ENCODE results near the gene DGKZ. TPM values are rescaled to one million over a fixed set of nuclear protein-coding genes. Genes with fewer than 3 reads are reported as not detected.
"Not testable (repeated sequence)": the region's sequence is repeated elsewhere in the genome, so short reads cannot be mapped to it uniquely, and the experiment has no call there.

The DGKZ gene
- polyA plus RNA-seq, 3 donors, result 30.4 to 217 (median 33.4) TPM

GRCh38 chr11:46378296-46378695, 31.0 kb downstream of the DGKZ start:
- peaks cover 0 to 15% (median 0%) of the 10 kb centered on the region in 7 donors for H3K9me3 Mint-ChIP-seq
- no peak overlapping the region for H3K4me3 ChIP-seq (replicated peaks in 1 of 3; ENCODE audit: low read depth in 2 of 3, low read length in 3 of 3)
- 91% methylated on average over 9 of the region's 10 CpGs for WGBS (ENCODE audit: insufficient coverage)
- peaks cover 53 to 55% of the 10 kb centered on the region in 2 donors for H3K36me3 ChIP-seq (replicated peaks in 1 of 2; ENCODE audit: control insufficient read depth in 1 of 2, insufficient read depth in 2 of 2, low read length in 2 of 2)
- no peak overlapping the region for H3K4me3 Mint-ChIP-seq
- peaks cover 7% of the 10 kb centered on the region for H3K79me2 ChIP-seq (ENCODE audit: insufficient read depth, low read length)
- H3K27ac Mint-ChIP-seq, result peak overlapping the region in 5 of 7 donors; percentile 9 to 75 (median 42)
- intact Hi-C loops (cut with micrococcal nuclease), result no loop called here
- no peak overlapping the region for H3K4me2 ChIP-seq (replicated peaks; ENCODE audit: extremely low read depth, low read length, poor library complexity, severe bottlenecking)
- H2AFZ ChIP-seq (ENCODE audit: insufficient read depth, low read depth, low read length, poor library complexity, severe bottlenecking), result no peak overlapping the region
- H3K27me3 ChIP-seq (ENCODE audit: control insufficient read depth in 2 of 2, insufficient read depth in 2 of 2, low read length in 2 of 2), result peaks cover 15 to 22% of the 10 kb centered on the region in 2 donors
- peaks cover 0 to 6% of the 10 kb centered on the region in 2 donors for H3K9me3 ChIP-seq (replicated peaks in 1 of 2; ENCODE audit: control insufficient read depth in 1 of 2, insufficient read depth in 1 of 2, low read length in 2 of 2)
- peaks cover 13 to 37% (median 27%) of the 10 kb centered on the region in 3 donors for H3K27me3 Mint-ChIP-seq (ENCODE audit: low read depth in 3 of 3)
- H3K4me1 Mint-ChIP-seq, result peaks cover 35% of the 10 kb centered on the region
- peak overlapping the region; percentile 30 to 70 for H3K27ac ChIP-seq (ENCODE audit: low read depth in 1 of 2, low read length in 2 of 2)
- H3K4me1 ChIP-seq (ENCODE audit: control insufficient read depth in 1 of 2, insufficient read depth in 2 of 2, low read length in 2 of 2), result peaks cover 34 to 55% of the 10 kb centered on the region in 2 donors
- H4K20me1 ChIP-seq (ENCODE audit: insufficient read depth, low read length), result peaks cover 94% of the 10 kb centered on the region
- H3K36me3 Mint-ChIP-seq, result peaks cover 44 to 51% of the 10 kb centered on the region in 2 donors
- peak overlapping the region; percentile 0 for H3K9ac ChIP-seq (ENCODE audit: insufficient read depth, low read length, poor library complexity, severe bottlenecking)
- no peak for TF ChIP-seq CTCF (IDR thresholded peaks at IDR 0.05)
- no peak for DNase-seq

- no peak for TF ChIP-seq CTCF (IDR thresholded peaks at IDR 0.05)
- Histone ChIP-seq H4K20me1 (ENCODE audit: insufficient read depth, low read length) (peaks cover 87% of the 10 kb centered on the region), H3K79me2 (ENCODE audit: insufficient read depth, low read length) (peaks cover 3% of the 10 kb centered on the region), H3K4me1 (ENCODE audit: control insufficient read depth in 1 of 2, insufficient read depth in 2 of 2, low read length in 2 of 2) (peaks cover 34 to 55% of the 10 kb centered on the region in 2 donors), H3K9ac (ENCODE audit: insufficient read depth, low read length, poor library complexity, severe bottlenecking) (no peak overlapping the region), H2AFZ (ENCODE audit: insufficient read depth, low read depth, low read length, poor library complexity, severe bottlenecking) (no peak overlapping the region), H3K27me3 (ENCODE audit: control insufficient read depth in 2 of 2, insufficient read depth in 2 of 2, low read length in 2 of 2) (peaks cover 15 to 23% of the 10 kb centered on the region in 2 donors), H3K9me3 (replicated peaks in 1 of 2; ENCODE audit: control insufficient read depth in 1 of 2, insufficient read depth in 1 of 2, low read length in 2 of 2) (peaks cover 0 to 6% of the 10 kb centered on the region in 2 donors), H3K27ac (ENCODE audit: low read depth in 1 of 2, low read length in 2 of 2) (peak overlapping the region; percentile 30 to 70), H3K4me2 (replicated peaks; ENCODE audit: extremely low read depth, low read length, poor library complexity, severe bottlenecking) (no peak overlapping the region), H3K4me3 (replicated peaks in 1 of 3; ENCODE audit: low read depth in 2 of 3, low read length in 3 of 3) (no peak overlapping the region), H3K36me3 (replicated peaks in 1 of 2; ENCODE audit: control insufficient read depth in 1 of 2, insufficient read depth in 2 of 2, low read length in 2 of 2) (peaks cover 47 to 48% of the 10 kb centered on the region in 2 donors)
- peak; percentile 41 to 77 (median 54) for DNase-seq
- Mint-ChIP-seq H3K27ac (peak overlapping the region; percentile 69 to 90 (median 81)), H3K27me3 (ENCODE audit: low read depth in 3 of 3) (peaks cover 14 to 43% (median 30%) of the 10 kb centered on the region in 3 donors), H3K9me3 (peaks cover 0 to 15% (median 0%) of the 10 kb centered on the region in 7 donors), H3K4me1 (peaks cover 35% of the 10 kb centered on the region), H3K36me3 (peaks cover 41 to 45% of the 10 kb centered on the region in 2 donors), H3K4me3 (peak overlapping the region; percentile 12 to 13)
- intact Hi-C loops (cut with micrococcal nuclease), result no loop called here
- 86% methylated on average over 14 of the region's 20 CpGs for WGBS (ENCODE audit: insufficient coverage)
Measured at GRCh38 chr11:46378811-46379481, 31.7 kb downstream of the DGKZ start.

GRCh38 chr11:46379482-46380293, 32.4 kb downstream of the DGKZ start:
- intact Hi-C loops (cut with micrococcal nuclease), result loop anchor here (10.0 kb wide), 2 partner anchors 155 to 235 kb away; partner anchors contain the start of genes ATG13 (in 1 of the 2) and HARBI1 (in 1 of the 2)

More at GRCh38 chr11:46379482-46380293, 32.4 kb downstream of the DGKZ start:
- H3K9ac ChIP-seq (ENCODE audit: insufficient read depth, low read length, poor library complexity, severe bottlenecking); H2AFZ ChIP-seq (ENCODE audit: insufficient read depth, low read depth, low read length, poor library complexity, severe bottlenecking); H3K79me2 ChIP-seq (ENCODE audit: insufficient read depth, low read length); DNase-seq; H3K9me3 ChIP-seq (replicated peaks in 1 of 2; ENCODE audit: control insufficient read depth in 1 of 2, insufficient read depth in 1 of 2, low read length in 2 of 2): not testable (repeated sequence)
- peaks cover 80% of the 10 kb centered on the region for H4K20me1 ChIP-seq (ENCODE audit: insufficient read depth, low read length)
- Mint-ChIP-seq H3K36me3 (peaks cover 34 to 37% of the 10 kb centered on the region in 2 donors), H3K27ac (peak overlapping the region; percentile 69 to 90 (median 81)), H3K27me3 (ENCODE audit: low read depth in 3 of 3) (peaks cover 19 to 49% (median 31%) of the 10 kb centered on the region in 3 donors), H3K4me3 (peak overlapping the region; percentile 13 to 41), H3K9me3 (peaks cover 0 to 15% (median 0%) of the 10 kb centered on the region in 7 donors), H3K4me1 (peaks cover 35% of the 10 kb centered on the region)
- WGBS (ENCODE audit: insufficient coverage), result 70% methylated on average over 24 of the region's 36 CpGs
- peak overlapping the region in 2 of 3 experiments; percentile 83 to 89 for H3K4me3 ChIP-seq (replicated peaks in 1 of 3; ENCODE audit: low read depth in 2 of 3, low read length in 3 of 3)
- peaks cover 40 to 41% of the 10 kb centered on the region in 2 donors for H3K36me3 ChIP-seq (replicated peaks in 1 of 2; ENCODE audit: control insufficient read depth in 1 of 2, insufficient read depth in 2 of 2, low read length in 2 of 2)
- H3K4me1 ChIP-seq (ENCODE audit: control insufficient read depth in 1 of 2, insufficient read depth in 2 of 2, low read length in 2 of 2), result peaks cover 34 to 55% of the 10 kb centered on the region in 2 donors
- H3K27ac ChIP-seq (ENCODE audit: low read depth in 1 of 2, low read length in 2 of 2), result peak overlapping the region in 1 of 2 donors; percentile 30
- peak overlapping the region; percentile 99 for H3K4me2 ChIP-seq (replicated peaks; ENCODE audit: extremely low read depth, low read length, poor library complexity, severe bottlenecking)
- H3K27me3 ChIP-seq (ENCODE audit: control insufficient read depth in 2 of 2, insufficient read depth in 2 of 2, low read length in 2 of 2), result peaks cover 15 to 25% of the 10 kb centered on the region in 2 donors

All from CD14-positive monocyte (primary cell).